Adrenal gland (tissue), 5 donors: ENCODE data around the gene NFIC.

Experiments used
- CTCF ChIP-seq, 6 experiments: fragments of 450-650 bp in 4 of 6; fragments of 200-600 bp in 2 of 6; sonication (generic) in 1 of 6; IDR thresholded peaks; 1 replicate in 5 of 6; 2 replicates in 1 of 6; pipeline versions ENCODE4 v1.5.1 to v1.8.0; 2016 to 2021; ENCODE audit warnings: antibody characterized with exemption in 6 of 6, mild to moderate bottlenecking in 2 of 6, moderate library complexity in 1 of 6
- POLR2A ChIP-seq, 2 donors: fragments of 450-650 bp; IDR thresholded peaks; one replicate each; pipeline ENCODE4 v1.6.1; 2017; ENCODE audit warnings: antibody characterized with exemption in 2 of 2, mild to moderate bottlenecking in 2 of 2, moderate library complexity in 1 of 2
- donor health status: DM: no; HTN: no; CAD: no.

DNA sequence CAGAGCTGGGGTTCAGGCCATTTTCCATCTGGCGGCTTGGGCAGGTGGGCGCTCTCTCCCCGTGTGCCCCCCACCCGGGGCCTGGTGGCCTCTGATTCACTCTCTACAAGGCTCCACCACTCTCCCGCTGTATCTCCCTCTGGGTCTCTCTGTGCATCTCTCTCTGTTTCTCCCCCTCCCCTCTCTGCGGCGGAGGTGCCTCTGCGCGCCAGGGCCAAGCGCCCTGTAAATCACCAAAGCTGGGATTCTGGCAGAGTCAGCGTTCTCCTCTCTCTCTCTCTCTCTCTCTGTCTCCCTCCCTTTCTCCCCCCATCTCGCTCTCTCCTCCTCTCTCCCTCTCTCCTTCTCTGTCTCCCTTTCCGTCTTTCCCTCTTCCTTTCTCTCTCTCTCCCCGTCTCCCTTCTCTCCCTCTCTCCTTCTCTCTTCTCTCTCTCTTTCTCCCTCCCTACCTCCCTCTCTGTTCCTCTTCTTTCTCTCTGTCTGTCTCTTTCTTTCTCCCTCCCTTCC is 3.9 kb downstream of the NFIC start:
- TF ChIP-seq CTCF (IDR thresholded peaks at IDR 0.05) (peak in 1 of 6 experiments; percentile 8), POLR2A (IDR thresholded peaks at IDR 0.05) (peak in 1 of 2 donors; percentile 40)
